ENCODE measurements around the gene NEU1.
"Not testable (repeated sequence)": the region's sequence is repeated elsewhere in the genome, so short reads cannot be mapped to it uniquely, and the experiment has no call there.

NEU1 gene

GRCh38 chr6:31837369-31838113 lies 25.1 kb downstream of the NEU1 start:
- DNase-seq, result no peak

DNA sequence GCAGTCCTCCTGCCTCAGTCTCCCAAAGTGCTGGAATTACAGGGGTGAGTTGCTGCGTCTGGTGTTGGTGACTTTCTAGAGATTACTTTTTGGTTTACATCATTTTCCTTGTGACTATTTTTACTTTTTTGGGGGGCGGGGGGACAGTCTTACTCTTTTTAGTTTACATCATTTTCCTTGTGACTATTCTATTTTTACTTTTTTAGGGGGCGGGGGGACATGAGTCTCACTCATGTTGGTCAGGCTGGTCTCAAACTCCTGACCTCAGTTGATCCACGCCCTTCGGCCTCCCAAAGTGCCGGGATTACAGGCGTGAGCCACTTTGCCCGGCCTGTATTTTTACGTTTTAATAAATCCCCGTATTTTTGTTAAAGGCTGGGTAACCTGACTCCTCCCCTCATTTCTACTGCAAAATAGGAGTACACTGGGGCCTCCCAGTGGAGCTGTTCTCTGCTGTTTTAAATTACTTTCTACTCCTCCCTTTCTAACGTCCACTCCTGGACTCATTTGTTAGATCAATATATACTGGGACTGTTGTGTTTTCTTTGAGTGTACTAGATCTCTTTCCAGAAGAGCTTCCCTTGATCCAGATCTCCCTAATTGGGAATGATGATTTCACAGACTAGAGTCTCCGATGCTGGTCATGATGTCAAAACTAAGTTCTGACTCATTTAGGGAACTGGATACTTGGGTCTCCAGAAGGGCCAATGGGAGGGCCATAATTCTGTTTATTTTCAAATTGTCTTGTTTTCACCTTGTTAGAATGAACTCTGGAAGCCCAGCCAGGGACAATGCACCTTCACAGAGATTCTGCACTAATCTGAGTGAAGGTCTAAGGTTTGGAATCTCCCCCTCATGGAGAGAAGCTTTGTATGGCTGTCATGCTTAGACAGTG lies 25.9 kb downstream of the NEU1 start:
- DNase-seq, result no peak

DNA sequence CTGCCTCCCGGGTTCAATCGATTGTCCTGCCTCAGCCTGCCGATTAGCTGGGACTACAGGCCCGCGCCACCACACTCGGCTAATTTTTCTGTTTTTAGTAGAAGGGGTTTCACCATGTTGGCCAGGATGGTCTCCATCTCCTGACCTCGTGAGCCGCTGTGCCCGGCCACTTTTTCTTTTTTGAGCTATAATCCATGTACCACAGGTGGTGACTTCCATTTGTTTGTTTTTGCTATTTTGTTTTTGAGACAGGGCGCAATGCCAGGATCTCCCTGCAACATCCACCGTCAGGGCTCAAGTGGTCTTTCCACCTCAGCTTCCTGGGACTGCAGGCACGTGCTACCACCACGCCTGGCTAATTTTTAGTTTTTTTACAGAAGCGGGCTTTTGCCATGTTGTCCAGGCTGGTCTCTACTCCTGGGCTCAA lies 26.6 kb downstream of the NEU1 start:
- DNase-seq, result no peak

DNA sequence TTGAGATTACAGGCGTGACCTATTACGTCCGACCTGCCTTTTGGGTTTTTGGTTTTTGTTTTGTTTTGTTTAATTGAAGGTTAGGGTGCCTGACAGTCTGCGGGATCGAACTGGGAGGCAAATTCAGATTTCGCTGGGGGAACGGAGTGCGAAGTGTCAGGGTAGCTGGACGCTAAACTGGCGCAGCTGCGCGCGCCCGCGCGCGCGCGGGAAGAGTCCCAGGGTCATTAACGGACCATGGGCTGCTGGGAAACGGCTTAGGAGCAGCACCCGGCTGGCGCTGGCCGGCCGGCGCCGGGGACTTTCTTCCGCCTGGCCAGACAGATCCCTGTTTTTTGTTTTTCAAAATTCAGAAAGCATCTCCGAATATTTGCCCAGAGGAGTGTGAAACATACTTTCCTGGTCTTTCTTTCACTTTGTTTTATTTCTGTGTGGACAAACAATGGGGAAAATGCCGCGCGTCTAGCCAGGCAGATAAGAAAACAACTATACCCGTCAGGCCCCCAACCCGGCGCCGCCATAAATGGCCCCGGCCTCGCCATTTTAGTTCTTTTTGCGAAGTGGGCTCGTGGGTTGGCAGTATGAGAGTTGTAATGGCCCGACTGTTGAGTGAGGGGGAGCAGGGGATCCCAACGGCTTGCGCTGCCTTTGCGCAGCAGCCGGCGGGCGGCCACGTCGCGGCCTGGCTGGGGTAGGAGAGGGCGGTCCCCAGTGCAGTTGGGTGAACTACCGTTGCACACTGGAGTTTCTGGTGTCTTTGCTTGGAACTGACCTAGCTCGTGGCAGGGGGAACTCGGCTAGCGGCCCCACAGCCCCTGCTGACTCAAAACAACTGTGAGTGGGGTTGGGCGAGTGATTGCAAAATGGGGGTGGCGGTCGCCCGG lies 28.0 kb downstream of the NEU1 start:
- peak; percentile 93 for DNase-seq

DNA sequence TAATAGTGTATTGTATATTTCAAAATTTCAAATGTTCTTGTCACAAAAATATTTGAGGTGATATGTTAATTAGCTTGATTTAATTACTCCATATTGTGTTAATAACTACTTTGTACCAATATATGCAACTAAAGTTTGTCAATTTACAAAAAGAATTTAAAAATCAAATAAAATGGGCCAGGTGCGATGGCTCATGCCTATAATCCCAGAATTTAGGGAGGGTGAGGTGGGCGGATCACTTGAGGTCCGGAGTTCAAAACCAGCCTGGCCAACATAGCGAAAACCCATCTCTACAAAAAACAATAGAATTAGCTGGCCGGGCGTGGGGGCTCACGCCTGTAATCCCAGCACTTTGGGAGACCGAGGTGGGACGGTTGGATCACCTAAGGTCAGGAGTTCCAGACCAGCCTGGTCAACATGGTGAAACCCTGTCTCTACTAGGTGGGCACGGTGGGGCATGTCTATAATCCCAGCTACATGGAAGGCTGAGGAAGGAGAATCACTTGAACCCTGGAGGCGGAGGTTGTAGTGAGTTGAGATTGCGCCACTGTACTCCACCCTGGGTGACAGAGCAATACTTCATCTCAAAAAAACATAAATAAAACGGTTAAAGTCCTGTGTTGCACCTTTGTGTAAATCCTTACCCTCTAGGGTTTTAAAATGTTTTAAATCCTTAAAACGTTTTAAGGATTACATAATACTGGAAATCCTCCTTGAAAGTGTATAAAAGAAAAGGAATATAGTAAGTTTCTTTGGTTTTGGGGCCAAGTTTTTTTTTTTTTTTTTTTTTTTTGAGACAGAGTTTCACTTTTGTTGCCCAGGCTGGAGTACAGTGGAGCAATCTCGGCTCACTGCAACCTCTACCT lies 31.0 kb downstream of the NEU1 start:
- no peak for DNase-seq

DNA sequence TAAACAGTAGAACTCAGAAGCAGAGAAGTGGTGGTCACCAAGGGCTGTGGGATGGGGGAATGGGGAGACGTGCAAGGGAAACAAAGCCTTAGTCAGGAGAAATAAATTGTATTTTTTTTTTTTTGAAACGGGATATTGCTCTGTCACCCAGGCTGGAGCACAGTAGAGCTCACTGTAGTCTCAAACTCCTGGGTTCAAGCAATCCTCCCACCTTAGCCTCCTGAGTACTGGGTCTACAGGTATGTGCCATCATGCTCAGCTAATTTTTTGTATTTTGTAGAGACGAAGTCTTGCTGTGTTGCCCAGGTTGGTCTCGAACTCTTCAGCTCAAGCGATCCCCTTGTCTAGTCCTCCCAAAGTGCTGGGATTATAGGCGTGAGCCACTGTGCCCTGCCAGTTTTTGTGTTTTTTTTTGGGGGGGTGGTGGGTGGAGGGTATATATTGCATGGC lies 31.7 kb downstream of the NEU1 start:
- DNase-seq, result no peak

- no peak for DNase-seq
Measured at GRCh38 chr6:31829633-31830283, 32.9 kb downstream of the NEU1 start.

- DNase-seq, result peak; percentile 99
Measured at GRCh38 chr6:31827286-31828079, 35.1 kb downstream of the NEU1 start, which contains the start of gene HSPA1B. TSS of gene HSPA1B (plus strand) at chr6:31827738. CDS start at chr6:31827951, 213 bp downstream.

GRCh38 chr6:31826793-31827285 lies 35.8 kb downstream of the NEU1 start:
- DNase-seq, result peak; percentile 90

- no peak for DNase-seq
Measured at GRCh38 chr6:31825553-31825952, 37.1 kb downstream of the NEU1 start.

GRCh38 chr6:31823592-31824196 lies 38.9 kb downstream of the NEU1 start:
- DNase-seq, result not testable (repeated sequence)

DNA sequence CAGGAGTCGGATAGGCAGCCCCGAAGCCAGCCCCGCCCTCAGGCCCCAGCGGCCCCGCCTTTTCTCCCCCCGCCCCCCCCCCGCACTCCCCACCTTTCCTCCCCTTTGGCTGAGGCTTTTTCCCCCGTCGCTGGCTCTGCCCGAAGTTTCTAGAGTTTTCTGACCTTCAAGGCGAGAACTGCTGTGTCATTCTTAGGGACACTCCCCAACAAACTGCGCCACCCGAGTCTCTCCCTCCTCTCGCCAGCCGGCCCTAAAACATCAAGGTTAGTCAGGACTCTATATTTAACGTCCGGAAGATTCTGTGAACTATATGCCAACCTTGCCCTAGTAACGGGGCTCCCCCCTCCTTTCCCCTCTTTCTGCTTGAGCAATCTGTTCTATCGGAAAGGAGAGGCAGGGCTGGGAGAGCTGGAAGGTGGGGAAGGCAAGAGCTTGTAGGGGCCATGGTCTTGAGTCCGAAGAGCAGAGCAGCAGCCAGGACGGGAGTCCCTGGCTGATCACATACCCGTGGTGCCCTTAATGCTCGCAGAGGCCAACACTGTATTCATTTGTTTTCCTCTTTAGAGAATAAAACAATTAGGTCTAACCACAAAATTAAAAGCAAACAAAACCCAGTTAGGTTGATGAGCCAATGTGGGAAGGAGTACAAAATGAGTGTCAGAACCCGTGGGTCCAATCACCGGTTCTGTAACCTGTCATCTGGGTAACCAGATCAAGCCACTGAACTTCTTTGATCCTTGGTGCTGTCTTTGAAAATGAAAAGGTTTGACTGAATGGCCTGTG lies 40.4 kb downstream of the NEU1 start:
- DNase-seq, result peak; percentile 86

- peak; percentile 80 for DNase-seq
Measured at GRCh38 chr6:31821301-31822035, 41.2 kb downstream of the NEU1 start.

DNA sequence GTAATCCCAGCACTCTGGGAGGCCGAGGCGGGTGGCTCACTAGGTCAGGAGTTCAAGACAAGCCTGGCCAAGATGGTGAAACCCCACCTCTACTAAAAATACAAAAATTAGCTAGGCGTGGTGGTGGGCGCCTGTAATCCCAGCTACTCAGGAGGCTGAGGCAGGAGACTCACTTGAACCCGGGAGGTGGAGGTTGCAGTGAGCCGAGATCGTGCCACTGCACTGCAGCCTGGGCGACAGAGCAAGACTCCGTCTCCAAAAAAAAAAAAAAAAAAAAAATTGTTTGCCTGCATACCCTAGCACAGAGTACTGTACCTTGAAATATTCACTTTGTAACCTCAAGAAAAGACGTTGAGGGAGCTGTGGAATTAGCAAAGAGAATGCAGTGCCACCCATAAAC lies 42.2 kb downstream of the NEU1 start:
- DNase-seq, result not testable (repeated sequence)

GRCh38 chr6:31819871-31820299 lies 42.7 kb downstream of the NEU1 start:
- no peak for DNase-seq

DNA sequence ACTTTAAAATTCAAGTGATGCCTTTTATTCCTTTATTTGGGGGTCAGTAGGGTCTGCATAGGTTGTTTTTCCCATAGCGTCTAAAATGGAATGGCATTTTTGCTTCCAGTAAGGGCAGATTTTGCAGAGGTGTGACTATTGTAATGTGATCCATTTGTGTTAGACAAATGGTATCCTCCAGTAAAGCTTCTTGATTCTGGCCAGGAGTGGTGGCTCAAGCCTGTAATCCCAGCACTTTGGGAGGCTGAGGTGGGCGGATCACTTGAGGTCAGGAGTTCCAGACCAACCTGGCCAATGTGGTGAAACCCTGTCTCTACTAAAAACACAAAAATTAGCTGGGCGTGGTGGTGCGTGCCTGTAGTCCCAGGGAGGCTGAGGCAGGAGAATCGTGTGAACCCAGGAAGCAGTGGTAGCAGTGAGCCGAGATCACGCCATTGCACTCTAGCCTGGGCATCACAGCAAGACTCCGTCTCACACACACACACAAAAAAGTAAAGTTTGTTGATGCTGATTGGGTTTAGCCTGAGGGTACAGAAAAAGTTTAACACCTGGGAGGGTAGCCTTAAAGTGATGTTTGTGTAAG lies 44.6 kb downstream of the NEU1 start:
- DNase-seq, result not testable (repeated sequence)

- DNase-seq, result not testable (repeated sequence)
Measured at GRCh38 chr6:31817133-31817928, 45.3 kb downstream of the NEU1 start.

Measured in right forelimb (tissue), 1 donor.